OCI-LY1 (cell line): ENCODE measurements around the gene GALNT9.

Source experiments
- H2AFZ ChIP-seq: fragments of 200-600 bp; sonication (generic), shearing (Covaris generic); 2 replicates; pipeline ENCODE4 v1.6.0; 2014; ENCODE audit warnings: antibody characterized with exemption, mild to moderate bottlenecking, low read length
- H3F3A ChIP-seq: fragments of 200-600 bp; sonication (generic), shearing (Covaris generic); 2 replicates; pipeline ENCODE4 v1.6.0; 2014; ENCODE audit warnings: mild to moderate bottlenecking, antibody characterized with exemption, low read length, moderate library complexity; ENCODE audit not compliant: insufficient read depth
- H3K27ac ChIP-seq: fragments of 200-600 bp; sonication (generic); 2 replicates; pipeline ENCODE4 v1.5.1; 2014; ENCODE audit warnings: low read length, mixed run types, mild to moderate bottlenecking, low read depth; ENCODE audit not compliant: poor library complexity, severe bottlenecking
- H3K27me3 ChIP-seq: fragments of 200-600 bp; sonication (generic); 2 replicates; pipeline ENCODE4 v1.6.0; 2014; ENCODE audit warnings: antibody characterized with exemption, mild to moderate bottlenecking, low read length, moderate library complexity; ENCODE audit not compliant: insufficient read depth
- H3K36me3 ChIP-seq: fragments of 200-600 bp; sonication (generic); 2 replicates; pipeline ENCODE4 v1.6.1; 2014; ENCODE audit warnings: mild to moderate bottlenecking, antibody characterized with exemption, low read length, moderate library complexity, mixed read lengths; ENCODE audit not compliant: insufficient read depth
- H3K4me1 ChIP-seq: fragments of 200-600 bp; sonication (generic); 2 replicates; pipeline ENCODE4 v1.5.1; 2014; ENCODE audit warnings: mild to moderate bottlenecking, low read length, moderate library complexity; ENCODE audit not compliant: insufficient read depth, severe bottlenecking
- H3K4me2 ChIP-seq: fragments of 200-600 bp; sonication (generic), shearing (Covaris generic); 2 replicates; pipeline ENCODE4 v1.6.1; 2014; ENCODE audit warnings: low read length
- H3K4me3 ChIP-seq: fragments of 200-600 bp; sonication (generic); 2 replicates; pipeline ENCODE4 v1.5.1; 2014; ENCODE audit warnings: low read length, low read depth, mild to moderate bottlenecking, mixed read lengths; ENCODE audit not compliant: poor library complexity, severe bottlenecking
- H3K79me2 ChIP-seq: fragments of 200-600 bp; shearing (Covaris generic); 2 replicates; pipeline ENCODE4 v1.6.1; 2016; ENCODE audit warnings: mixed run types, low read length, mixed read lengths; ENCODE audit not compliant: insufficient read depth
- H3K9ac ChIP-seq: fragments of 200-600 bp; sonication (generic), shearing (Covaris generic); 2 replicates; pipeline ENCODE4 v1.6.1; 2014; ENCODE audit warnings: mild to moderate bottlenecking, low read length, mixed read lengths
- H3K9me2 ChIP-seq: fragments of 200-600 bp; sonication (generic), shearing (Covaris generic); 2 replicates; pipeline ENCODE4 v1.6.1; 2014; ENCODE audit warnings: low read depth, mild to moderate bottlenecking, low read length, mixed read lengths
- H3K9me3 ChIP-seq: fragments of 200-600 bp; shearing (Covaris generic); 2 replicates; pipeline ENCODE4 v1.6.1; 2014; ENCODE audit warnings: low read length, mixed read lengths
- H4K20me1 ChIP-seq: fragments of 200-600 bp; sonication (generic), shearing (Covaris generic); 2 replicates; pipeline ENCODE4 v1.6.0; 2016; ENCODE audit warnings: mild to moderate bottlenecking, low read length; ENCODE audit not compliant: insufficient read depth
- EZH2 ChIP-seq: fragments of 200-600 bp; sonication (generic), shearing (Covaris generic); IDR thresholded peaks from 2 replicates; pipeline ENCODE4 v1.8.0; 2017; ENCODE audit warnings: borderline replicate concordance, mixed run types, mild to moderate bottlenecking, antibody characterized with exemption, low read length, moderate library complexity, mixed read lengths
- TF ChIP-seq, protein P1 (sequence below): fragments of 200-600 bp; sonication (generic), shearing (Covaris generic); IDR thresholded peaks from 2 replicates; pipeline ENCODE4 v1.5.1; 2017; ENCODE audit warnings: mild to moderate bottlenecking, antibody characterized with exemption, low read length, moderate library complexity, mixed read lengths

Gene GALNT9

DNA sequence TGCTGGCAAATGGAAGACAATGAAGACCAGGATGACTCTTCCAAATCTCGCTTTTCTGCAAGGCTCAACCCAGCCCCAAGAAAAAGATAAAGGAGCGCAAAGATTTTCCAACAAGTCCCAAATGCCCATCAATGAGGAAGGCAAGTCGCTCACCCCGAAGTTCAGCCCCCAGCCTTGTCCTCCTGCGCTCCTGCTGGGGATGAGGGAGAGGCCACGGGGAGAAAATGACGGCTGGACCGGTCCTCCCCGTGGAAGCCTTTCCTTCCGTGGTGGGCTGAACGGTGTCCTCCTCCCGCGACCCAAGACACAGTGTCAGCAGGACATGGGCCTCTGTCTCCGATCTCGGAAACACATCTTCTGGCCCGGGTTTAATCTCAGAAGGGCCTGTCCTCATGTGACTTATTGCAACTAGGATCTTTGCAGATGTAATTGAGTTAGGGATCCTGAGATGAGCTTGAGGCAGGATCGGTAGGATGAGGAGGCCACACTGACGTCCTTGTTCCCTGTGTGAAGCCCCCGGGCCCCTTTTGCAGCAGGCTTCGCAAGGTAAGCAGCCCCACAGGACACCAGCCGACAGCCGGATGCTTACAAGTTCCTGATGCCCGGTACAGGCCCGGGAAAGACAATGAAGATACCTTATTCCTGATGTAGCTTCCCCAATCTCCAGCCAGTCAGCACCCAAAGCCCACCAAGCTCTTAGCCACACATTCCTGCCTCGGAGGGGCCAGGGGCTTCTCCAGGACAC is 64.2 kb downstream of the GALNT9 start:
- Histone ChIP-seq H3K4me3 (no peak overlapping the region), H3K9ac (no peak overlapping the region), H4K20me1 (no peaks in the 10 kb centered on the region), H3K4me2 (no peak overlapping the region), H3K79me2 (no peaks in the 10 kb centered on the region), H3F3A (no peaks in the 10 kb centered on the region), H3K4me1 (no peaks in the 10 kb centered on the region), H3K36me3 (no peaks in the 10 kb centered on the region), H3K9me3 (no peaks in the 10 kb centered on the region), H3K27me3 (peaks cover 8% of the 10 kb centered on the region; the same call in 1 of the 2 replicates), H3K9me2 (no peaks in the 10 kb centered on the region), H3K27ac (no peak overlapping the region), H2AFZ (no peak overlapping the region)
- TF ChIP-seq EZH2 = no peak
- TF ChIP-seq, protein P1, sequence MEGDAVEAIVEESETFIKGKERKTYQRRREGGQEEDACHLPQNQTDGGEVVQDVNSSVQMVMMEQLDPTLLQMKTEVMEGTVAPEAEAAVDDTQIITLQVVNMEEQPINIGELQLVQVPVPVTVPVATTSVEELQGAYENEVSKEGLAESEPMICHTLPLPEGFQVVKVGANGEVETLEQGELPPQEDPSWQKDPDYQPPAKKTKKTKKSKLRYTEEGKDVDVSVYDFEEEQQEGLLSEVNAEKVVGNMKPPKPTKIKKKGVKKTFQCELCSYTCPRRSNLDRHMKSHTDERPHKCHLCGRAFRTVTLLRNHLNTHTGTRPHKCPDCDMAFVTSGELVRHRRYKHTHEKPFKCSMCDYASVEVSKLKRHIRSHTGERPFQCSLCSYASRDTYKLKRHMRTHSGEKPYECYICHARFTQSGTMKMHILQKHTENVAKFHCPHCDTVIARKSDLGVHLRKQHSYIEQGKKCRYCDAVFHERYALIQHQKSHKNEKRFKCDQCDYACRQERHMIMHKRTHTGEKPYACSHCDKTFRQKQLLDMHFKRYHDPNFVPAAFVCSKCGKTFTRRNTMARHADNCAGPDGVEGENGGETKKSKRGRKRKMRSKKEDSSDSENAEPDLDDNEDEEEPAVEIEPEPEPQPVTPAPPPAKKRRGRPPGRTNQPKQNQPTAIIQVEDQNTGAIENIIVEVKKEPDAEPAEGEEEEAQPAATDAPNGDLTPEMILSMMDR = no peak

DNA sequence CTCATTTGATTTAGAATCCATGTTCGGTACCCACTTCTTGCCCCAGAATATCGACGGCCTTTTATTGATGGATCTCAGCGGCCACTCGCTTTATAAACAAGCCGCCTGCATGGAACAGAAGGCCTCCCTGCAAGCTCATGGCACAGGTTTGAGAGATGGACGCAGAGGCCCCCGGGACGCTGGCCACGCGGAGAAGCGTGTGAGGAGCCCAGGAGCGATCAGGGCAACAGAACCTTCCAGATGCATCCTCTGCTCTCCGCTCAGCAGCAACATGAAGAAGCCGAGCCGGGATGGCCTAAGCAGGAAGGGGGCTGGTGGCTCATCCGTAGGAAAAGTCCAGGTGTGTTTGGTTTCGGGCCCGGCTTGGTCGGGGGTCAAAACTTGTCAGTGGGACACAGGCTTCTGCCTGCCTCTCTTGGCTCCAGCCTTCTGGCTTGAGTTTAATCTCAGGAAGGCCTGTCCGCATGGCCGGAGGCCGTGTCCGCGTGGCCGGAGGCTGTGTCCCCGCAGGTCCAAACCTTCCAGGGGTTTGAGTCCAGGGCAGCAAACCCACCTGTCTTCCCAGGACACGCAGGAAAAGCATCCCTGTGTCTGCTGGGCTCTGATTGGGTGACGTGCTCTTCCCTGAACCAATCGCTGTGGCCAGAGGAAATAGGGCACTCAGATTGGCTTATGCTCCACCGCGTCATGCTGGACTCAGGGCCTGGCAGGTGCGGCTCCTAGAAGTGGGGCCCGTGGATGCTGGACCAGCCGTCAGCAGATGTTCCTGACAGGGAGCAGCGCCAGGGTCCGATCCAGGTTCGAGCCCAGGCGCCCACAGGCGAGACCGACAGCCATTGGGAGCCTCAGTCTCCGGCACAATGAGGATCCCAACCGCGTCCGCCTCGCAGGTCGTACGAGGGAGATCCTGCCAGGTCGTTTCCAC is 65.0 kb downstream of the GALNT9 start:
- Histone ChIP-seq H3K27me3 (peaks cover 8% of the 10 kb centered on the region; the same call in 1 of the 2 replicates), H2AFZ (no peak overlapping the region), H3K4me3 (no peak overlapping the region), H3K36me3 (no peaks in the 10 kb centered on the region), H3K9me2 (no peaks in the 10 kb centered on the region), H3K9me3 (no peaks in the 10 kb centered on the region), H3K4me1 (no peaks in the 10 kb centered on the region), H3K4me2 (no peak overlapping the region), H3K9ac (no peak overlapping the region), H3K27ac (no peak overlapping the region), H4K20me1 (no peaks in the 10 kb centered on the region), H3K79me2 (no peaks in the 10 kb centered on the region), H3F3A (no peaks in the 10 kb centered on the region)
- TF ChIP-seq, protein P1 = no peak
- TF ChIP-seq EZH2 = no peak

DNA sequence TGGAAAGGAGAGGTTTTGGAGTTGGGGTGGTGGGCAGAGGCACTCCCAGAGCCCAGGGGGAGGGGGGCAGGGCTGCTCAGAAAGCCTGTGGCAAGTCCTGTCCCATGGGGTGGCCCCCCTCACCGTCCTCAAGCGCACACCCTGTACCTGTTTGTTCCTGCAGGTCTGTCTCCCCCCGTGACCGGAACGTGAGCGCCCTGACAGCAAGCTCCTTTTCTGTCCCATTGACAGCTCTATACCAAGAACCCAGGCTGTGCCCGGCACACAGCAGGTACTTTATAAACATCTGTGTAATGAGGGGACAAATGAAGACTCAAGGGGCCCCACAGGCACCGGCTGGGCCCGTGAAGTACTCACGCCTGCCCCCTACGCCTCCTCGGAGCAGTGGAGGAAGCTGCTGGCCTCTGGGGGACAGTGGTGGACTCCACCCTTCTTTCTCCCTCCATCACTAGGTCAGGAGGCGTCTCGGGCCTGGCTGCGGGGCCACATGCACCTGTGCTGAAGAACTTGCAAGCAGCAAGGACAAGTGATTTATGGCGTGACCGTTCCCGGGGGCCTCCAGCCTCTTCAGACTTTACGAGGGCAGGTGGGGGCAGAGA is 65.8 kb downstream of the GALNT9 start:
- H3K27me3 ChIP-seq = peaks cover 8% of the 10 kb centered on the region; the same call in 1 of the 2 replicates
- TF ChIP-seq, protein P1 = no peak
- no peak for TF ChIP-seq EZH2

More for the DNA sequence above, 65.8 kb downstream of the GALNT9 start:
- H3K9me2 ChIP-seq = no peaks in the 10 kb centered on the region
- H2AFZ ChIP-seq = no peak overlapping the region
- no peak overlapping the region for H3K27ac ChIP-seq
- H3F3A ChIP-seq = no peaks in the 10 kb centered on the region
- no peaks in the 10 kb centered on the region for H3K4me1 ChIP-seq
- no peaks in the 10 kb centered on the region for H3K79me2 ChIP-seq
- no peak overlapping the region for H3K9ac ChIP-seq
- no peak overlapping the region for H3K4me3 ChIP-seq
- H3K9me3 ChIP-seq = no peaks in the 10 kb centered on the region
- no peaks in the 10 kb centered on the region for H3K36me3 ChIP-seq
- H3K4me2 ChIP-seq = no peak overlapping the region
- no peaks in the 10 kb centered on the region for H4K20me1 ChIP-seq
